ENCODE results near the gene COG5.

Gene COG5

DNA sequence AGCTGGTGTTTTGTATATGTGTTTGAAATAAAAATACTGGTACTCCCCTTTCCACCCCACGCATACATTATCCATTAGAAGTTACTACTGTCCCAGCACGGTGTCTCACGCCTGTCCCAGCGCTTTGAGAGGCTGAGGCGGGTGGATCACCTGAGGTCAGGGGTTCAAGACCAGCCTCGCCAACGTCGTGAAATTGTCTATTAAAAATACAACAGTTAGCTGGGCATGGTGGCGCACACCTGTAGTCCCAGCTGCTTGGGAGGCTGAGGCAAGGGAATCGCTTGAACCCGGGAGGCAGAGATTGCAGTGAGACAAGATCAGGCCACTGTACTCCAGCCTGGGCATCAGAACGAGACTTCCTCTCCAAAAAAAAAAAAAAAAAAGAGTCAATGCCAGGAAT is 392.2 kb downstream of the COG5 start (continued):
- TF ChIP-seq, protein P1, sequence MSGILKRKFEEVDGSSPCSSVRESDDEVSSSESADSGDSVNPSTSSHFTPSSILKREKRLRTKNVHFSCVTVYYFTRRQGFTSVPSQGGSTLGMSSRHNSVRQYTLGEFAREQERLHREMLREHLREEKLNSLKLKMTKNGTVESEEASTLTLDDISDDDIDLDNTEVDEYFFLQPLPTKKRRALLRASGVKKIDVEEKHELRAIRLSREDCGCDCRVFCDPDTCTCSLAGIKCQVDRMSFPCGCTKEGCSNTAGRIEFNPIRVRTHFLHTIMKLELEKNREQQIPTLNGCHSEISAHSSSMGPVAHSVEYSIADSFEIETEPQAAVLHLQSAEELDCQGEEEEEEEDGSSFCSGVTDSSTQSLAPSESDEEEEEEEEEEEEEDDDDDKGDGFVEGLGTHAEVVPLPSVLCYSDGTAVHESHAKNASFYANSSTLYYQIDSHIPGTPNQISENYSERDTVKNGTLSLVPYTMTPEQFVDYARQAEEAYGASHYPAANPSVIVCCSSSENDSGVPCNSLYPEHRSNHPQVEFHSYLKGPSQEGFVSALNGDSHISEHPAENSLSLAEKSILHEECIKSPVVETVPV (CRISPR knock-in tag; IDR thresholded peaks at IDR 0.05), result no peak
- no peak for TF ChIP-seq ESRRG (CRISPR knock-in tag; IDR thresholded peaks at IDR 0.05)
- TF ChIP-seq CSDC2 (CRISPR knock-in tag; IDR thresholded peaks at IDR 0.05), result no peak

DNA sequence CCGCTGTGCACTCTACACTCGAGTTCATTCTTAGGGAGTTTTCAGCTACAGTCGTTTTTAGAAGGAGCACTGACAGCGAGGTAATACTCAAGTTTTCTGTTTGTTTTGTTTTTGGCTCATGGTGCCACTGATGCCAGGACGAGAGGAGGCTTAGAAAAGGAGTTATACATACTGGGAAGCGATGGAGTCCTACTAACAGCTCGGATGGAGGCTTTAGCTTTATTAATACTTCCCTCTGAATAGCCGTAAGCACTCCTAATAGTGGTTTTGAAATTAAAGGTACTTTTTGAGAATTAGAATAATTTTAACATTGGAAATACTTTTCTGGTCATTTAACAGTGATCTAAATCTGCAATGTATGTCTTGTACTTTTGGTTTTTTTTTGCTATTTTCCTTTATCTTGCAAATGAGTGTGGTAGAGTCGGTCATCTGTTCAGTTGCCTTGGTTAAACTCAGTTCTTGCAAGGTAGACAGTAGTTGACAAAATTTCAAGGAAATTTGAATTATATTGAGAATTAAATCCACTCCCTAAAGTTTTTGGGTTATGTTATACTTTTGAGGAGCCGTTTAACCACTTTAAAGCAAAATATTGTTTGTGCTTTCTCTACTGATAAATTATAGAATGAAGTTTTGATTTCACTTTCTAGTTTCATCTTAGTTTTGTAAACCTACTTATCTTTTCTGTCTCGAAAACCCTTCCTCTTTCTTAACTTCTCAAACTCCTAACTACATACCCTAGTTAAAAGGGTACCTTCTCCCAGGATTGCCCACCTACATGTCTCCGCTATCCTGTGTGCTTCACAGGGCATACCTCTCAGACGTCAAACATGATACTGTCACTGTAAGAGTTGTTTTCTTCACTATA is 393.4 kb downstream of the COG5 start:
- no peak for ATAC-seq
- TF ChIP-seq ZNF70 (CRISPR knock-in tag; IDR thresholded peaks at IDR 0.05), result no peak
- TF ChIP-seq, protein P2, sequence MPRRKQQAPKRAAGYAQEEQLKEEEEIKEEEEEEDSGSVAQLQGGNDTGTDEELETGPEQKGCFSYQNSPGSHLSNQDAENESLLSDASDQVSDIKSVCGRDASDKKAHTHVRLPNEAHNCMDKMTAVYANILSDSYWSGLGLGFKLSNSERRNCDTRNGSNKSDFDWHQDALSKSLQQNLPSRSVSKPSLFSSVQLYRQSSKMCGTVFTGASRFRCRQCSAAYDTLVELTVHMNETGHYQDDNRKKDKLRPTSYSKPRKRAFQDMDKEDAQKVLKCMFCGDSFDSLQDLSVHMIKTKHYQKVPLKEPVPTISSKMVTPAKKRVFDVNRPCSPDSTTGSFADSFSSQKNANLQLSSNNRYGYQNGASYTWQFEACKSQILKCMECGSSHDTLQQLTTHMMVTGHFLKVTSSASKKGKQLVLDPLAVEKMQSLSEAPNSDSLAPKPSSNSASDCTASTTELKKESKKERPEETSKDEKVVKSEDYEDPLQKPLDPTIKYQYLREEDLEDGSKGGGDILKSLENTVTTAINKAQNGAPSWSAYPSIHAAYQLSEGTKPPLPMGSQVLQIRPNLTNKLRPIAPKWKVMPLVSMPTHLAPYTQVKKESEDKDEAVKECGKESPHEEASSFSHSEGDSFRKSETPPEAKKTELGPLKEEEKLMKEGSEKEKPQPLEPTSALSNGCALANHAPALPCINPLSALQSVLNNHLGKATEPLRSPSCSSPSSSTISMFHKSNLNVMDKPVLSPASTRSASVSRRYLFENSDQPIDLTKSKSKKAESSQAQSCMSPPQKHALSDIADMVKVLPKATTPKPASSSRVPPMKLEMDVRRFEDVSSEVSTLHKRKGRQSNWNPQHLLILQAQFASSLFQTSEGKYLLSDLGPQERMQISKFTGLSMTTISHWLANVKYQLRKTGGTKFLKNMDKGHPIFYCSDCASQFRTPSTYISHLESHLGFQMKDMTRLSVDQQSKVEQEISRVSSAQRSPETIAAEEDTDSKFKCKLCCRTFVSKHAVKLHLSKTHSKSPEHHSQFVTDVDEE (CRISPR knock-in tag; IDR thresholded peaks at IDR 0.05), result no peak
- TF ChIP-seq OSR1 (CRISPR knock-in tag; IDR thresholded peaks at IDR 0.05), result no peak
- TF ChIP-seq RARB (CRISPR knock-in tag; IDR thresholded peaks at IDR 0.05), result no peak
- TF ChIP-seq TCF4 (CRISPR knock-in tag; IDR thresholded peaks at IDR 0.05; ENCODE audit: borderline replicate concordance), result no peak
- TF ChIP-seq CSDC2 (CRISPR knock-in tag; IDR thresholded peaks at IDR 0.05), result no peak
- TF ChIP-seq ZNF565 (CRISPR knock-in tag; conservative IDR thresholded peaks at IDR 0.05; ENCODE audit: low read depth), result no peak
- TF ChIP-seq GLIS3 (CRISPR knock-in tag; IDR thresholded peaks at IDR 0.05), result no peak

DNA sequence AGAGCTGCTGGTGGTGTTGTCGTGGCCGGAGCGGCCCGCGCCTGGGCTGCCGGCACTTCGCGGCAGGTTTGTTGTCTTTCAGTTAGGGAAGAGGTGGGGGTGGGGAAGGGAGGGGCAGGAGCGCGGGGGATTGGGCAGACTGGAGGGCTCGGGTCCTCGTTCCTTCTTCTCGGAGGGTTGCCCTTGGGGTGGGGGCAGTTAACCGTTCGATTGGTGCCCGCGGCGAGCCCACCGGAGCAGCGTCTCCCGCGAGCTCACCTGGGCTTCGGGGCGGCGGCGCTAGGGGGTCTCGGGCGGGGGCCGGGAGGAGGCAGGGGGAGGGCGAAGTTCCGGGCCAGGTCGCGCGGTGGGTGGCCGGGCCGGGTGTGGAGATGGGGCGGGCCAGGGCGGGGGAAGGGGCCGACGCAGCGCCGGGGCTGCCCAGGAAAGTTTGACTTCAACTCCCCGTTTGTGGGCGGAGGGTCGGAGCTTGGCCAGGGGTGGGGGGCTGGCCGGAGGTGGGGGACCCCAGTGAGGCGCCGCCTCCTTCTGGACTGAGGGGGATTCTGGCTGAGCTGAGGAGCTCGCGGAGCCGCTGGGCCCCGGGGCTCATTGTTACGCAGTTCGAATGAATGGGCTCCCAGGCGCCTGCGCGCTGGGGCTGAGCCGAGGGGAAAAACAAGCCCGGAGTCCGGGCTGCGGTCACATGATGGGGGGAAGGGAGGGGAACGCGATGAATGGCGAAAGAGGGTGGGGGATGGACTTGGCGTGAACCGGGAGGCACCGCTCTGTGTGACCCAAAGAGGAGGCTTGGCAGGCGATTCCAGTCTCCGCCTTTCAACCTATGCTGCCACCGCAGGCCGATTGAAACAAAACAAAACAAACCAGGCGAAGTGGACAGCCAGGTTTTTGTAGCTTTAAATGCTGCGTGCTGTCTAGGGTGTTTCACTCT is 394.3 kb downstream of the COG5 start:
- peak; percentile 68 for ATAC-seq
- TF ChIP-seq ZNF565 (CRISPR knock-in tag; conservative IDR thresholded peaks at IDR 0.05; ENCODE audit: low read depth), result no peak
- TF ChIP-seq BACH2 (CRISPR knock-in tag; IDR thresholded peaks at IDR 0.05; ENCODE audit: borderline replicate concordance), result no peak
- TF ChIP-seq SNAI2 (CRISPR knock-in tag; IDR thresholded peaks at IDR 0.05), result no peak
- TF ChIP-seq ISL1 (CRISPR knock-in tag; IDR thresholded peaks at IDR 0.05), result no peak
- TF ChIP-seq ZC3H10 (CRISPR knock-in tag; IDR thresholded peaks at IDR 0.05), result peak; percentile 84
- TF ChIP-seq, protein P2 (CRISPR knock-in tag; IDR thresholded peaks at IDR 0.05), result peak; percentile 66; the same call in 1 of the 2 replicates
- no peak for TF ChIP-seq OSR1 (CRISPR knock-in tag; IDR thresholded peaks at IDR 0.05)
- TF ChIP-seq ARNTL (CRISPR knock-in tag; IDR thresholded peaks at IDR 0.05; ENCODE audit: borderline replicate concordance, low read depth), result no peak
- TF ChIP-seq GLIS3 (CRISPR knock-in tag; IDR thresholded peaks at IDR 0.05), result peak; percentile 66
- TF ChIP-seq ZNF8 (CRISPR knock-in tag; IDR thresholded peaks at IDR 0.05), result no peak
- no peak for TF ChIP-seq TCF4 (CRISPR knock-in tag; IDR thresholded peaks at IDR 0.05; ENCODE audit: borderline replicate concordance)
- TF ChIP-seq, protein P3, sequence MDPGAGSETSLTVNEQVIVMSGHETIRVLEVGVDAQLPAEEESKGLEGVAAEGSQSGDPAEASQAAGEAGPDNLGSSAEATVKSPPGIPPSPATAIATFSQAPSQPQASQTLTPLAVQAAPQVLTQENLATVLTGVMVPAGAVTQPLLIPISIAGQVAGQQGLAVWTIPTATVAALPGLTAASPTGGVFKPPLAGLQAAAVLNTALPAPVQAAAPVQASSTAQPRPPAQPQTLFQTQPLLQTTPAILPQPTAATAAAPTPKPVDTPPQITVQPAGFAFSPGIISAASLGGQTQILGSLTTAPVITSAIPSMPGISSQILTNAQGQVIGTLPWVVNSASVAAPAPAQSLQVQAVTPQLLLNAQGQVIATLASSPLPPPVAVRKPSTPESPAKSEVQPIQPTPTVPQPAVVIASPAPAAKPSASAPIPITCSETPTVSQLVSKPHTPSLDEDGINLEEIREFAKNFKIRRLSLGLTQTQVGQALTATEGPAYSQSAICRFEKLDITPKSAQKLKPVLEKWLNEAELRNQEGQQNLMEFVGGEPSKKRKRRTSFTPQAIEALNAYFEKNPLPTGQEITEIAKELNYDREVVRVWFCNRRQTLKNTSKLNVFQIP (CRISPR knock-in tag; IDR thresholded peaks at IDR 0.05; ENCODE audit: borderline replicate concordance, low read depth), result no peak
- TF ChIP-seq ZFP30 (CRISPR knock-in tag; IDR thresholded peaks at IDR 0.05), result no peak
- no peak for TF ChIP-seq TOX (CRISPR knock-in tag; IDR thresholded peaks at IDR 0.05; ENCODE audit: borderline replicate concordance)
- no peak for TF ChIP-seq PPARA (CRISPR knock-in tag; IDR thresholded peaks at IDR 0.05; ENCODE audit: borderline replicate concordance)
- TF ChIP-seq ESRRG (CRISPR knock-in tag; IDR thresholded peaks at IDR 0.05), result peak; percentile 79; the same call in 1 of the 2 replicates
- 0 out of 2 replicates have a peak, but pooled peaks have one; percentile 43 for TF ChIP-seq CSDC2 (CRISPR knock-in tag; IDR thresholded peaks at IDR 0.05)
- TF ChIP-seq, protein P4, sequence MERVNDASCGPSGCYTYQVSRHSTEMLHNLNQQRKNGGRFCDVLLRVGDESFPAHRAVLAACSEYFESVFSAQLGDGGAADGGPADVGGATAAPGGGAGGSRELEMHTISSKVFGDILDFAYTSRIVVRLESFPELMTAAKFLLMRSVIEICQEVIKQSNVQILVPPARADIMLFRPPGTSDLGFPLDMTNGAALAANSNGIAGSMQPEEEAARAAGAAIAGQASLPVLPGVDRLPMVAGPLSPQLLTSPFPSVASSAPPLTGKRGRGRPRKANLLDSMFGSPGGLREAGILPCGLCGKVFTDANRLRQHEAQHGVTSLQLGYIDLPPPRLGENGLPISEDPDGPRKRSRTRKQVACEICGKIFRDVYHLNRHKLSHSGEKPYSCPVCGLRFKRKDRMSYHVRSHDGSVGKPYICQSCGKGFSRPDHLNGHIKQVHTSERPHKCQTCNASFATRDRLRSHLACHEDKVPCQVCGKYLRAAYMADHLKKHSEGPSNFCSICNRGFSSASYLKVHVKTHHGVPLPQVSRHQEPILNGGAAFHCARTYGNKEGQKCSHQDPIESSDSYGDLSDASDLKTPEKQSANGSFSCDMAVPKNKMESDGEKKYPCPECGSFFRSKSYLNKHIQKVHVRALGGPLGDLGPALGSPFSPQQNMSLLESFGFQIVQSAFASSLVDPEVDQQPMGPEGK (CRISPR knock-in tag; IDR thresholded peaks at IDR 0.05; ENCODE audit: borderline replicate concordance), result peak; percentile 94
- TF ChIP-seq RARB (CRISPR knock-in tag; IDR thresholded peaks at IDR 0.05), result peak; percentile 84
- TF ChIP-seq, protein P5, sequence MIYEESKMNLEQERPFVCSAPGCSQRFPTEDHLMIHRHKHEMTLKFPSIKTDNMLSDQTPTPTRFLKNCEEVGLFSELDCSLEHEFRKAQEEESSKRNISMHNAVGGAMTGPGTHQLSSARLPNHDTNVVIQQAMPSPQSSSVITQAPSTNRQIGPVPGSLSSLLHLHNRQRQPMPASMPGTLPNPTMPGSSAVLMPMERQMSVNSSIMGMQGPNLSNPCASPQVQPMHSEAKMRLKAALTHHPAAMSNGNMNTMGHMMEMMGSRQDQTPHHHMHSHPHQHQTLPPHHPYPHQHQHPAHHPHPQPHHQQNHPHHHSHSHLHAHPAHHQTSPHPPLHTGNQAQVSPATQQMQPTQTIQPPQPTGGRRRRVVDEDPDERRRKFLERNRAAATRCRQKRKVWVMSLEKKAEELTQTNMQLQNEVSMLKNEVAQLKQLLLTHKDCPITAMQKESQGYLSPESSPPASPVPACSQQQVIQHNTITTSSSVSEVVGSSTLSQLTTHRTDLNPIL (CRISPR knock-in tag; IDR thresholded peaks at IDR 0.05; ENCODE audit: low read depth), result peak; percentile 61; the same call in 1 of the 2 replicates
- TF ChIP-seq ZFP3 (CRISPR knock-in tag; IDR thresholded peaks at IDR 0.05), result no peak
- no peak; the same call in 1 of the 2 replicates for TF ChIP-seq ZNF70 (CRISPR knock-in tag; IDR thresholded peaks at IDR 0.05)
